IMR-90 (cell line): ENCODE measurements around the gene LAMA4. TPM values are rescaled to one million over a fixed set of nuclear protein-coding genes. Genes with fewer than 3 reads are reported as not detected.

Source experiments
- ATAC-seq: fragments of 200-7000 bp; cut with Tn5 transposase; 2 replicates; pipeline ENCODE4 v1.9.1; 2020; ENCODE audit warnings: low read depth, mild to moderate bottlenecking, moderate library complexity
- BruUV-seq: library from RNA; stranded (reverse); fragments of 400-500 nt; replicated peaks from 2 replicates; lab custom pipeline; 2021; lab: Mats Ljungman, UMichigan
- CTCF ChIA-PET: fragments of 300-600 bp; formaldehyde crosslinking; extraction: SDS; loops from one replicate; lab custom pipeline; 2021; ENCODE audit warnings: antibody characterized with exemption; lab: Yijun Ruan, JAX
- POLR2A ChIA-PET: fragments of 300-600 bp; sonication (Branson Sonifier 250); formaldehyde crosslinking; loops from one replicate; lab custom pipeline; 2022; ENCODE audit warnings: antibody characterized with exemption; ENCODE audit not compliant: unreplicated experiment; lab: Charles Lee
- DNase-seq: peaks from one replicate; pipeline ENCODE4 v3.0.0; 2013
- H2AFZ ChIP-seq: replicated peaks from 2 replicates; pipeline ENCODE3; 2013; ENCODE audit warnings: low read length, mild to moderate bottlenecking; ENCODE audit not compliant: poor library complexity
- H2AK5ac ChIP-seq: 2 replicates; pipeline ENCODE4 v1.6.1; 2013; ENCODE audit warnings: low read depth, low read length, inconsistent platforms
- H2AK9ac ChIP-seq: replicated peaks from 2 replicates; pipeline ENCODE3; 2013; ENCODE audit warnings: mild to moderate bottlenecking, low read depth, low read length, moderate library complexity; ENCODE audit not compliant: poor library complexity
- H2BK120ac ChIP-seq: 2 replicates; pipeline ENCODE4 v1.6.1; 2013; ENCODE audit warnings: low read depth, low read length, inconsistent platforms
- H2BK15ac ChIP-seq: 3 replicates; pipeline ENCODE4 v1.6.1; 2013; ENCODE audit warnings: low read depth, low read length, inconsistent platforms
- H2BK20ac ChIP-seq: 2 replicates; pipeline ENCODE4 v1.6.1; 2013; ENCODE audit warnings: low read depth, mild to moderate bottlenecking, inconsistent platforms, low read length, moderate library complexity
- H2BK5ac ChIP-seq: 2 replicates; pipeline ENCODE4 v1.6.1; 2013; ENCODE audit warnings: mild to moderate bottlenecking, low read depth, low read length, inconsistent platforms; ENCODE audit not compliant: poor library complexity, severe bottlenecking
- H3K14ac ChIP-seq: replicated peaks from 2 replicates; pipeline ENCODE4 v1.6.1; 2013; ENCODE audit warnings: low read depth, low read length, inconsistent platforms
- H3K18ac ChIP-seq: 2 replicates; pipeline ENCODE4 v1.6.1; 2013; ENCODE audit warnings: low read depth, low read length, control low read depth
- H3K23ac ChIP-seq: 2 replicates; pipeline ENCODE4 v1.6.1; 2013; ENCODE audit warnings: low read depth, low read length, inconsistent platforms
- H3K27ac ChIP-seq: 2 replicates; pipeline ENCODE4 v1.5.1; 2013; ENCODE audit warnings: mild to moderate bottlenecking, control low read depth, low read length; ENCODE audit not compliant: insufficient read depth
- H3K27me3 ChIP-seq: 2 replicates; pipeline ENCODE4 v1.6.1; 2013; ENCODE audit warnings: low read length; ENCODE audit not compliant: control insufficient read depth, insufficient read depth
- H3K36me3 ChIP-seq: 2 replicates; pipeline ENCODE4 v1.6.1; 2013; ENCODE audit warnings: low read length, mixed read lengths; ENCODE audit not compliant: control insufficient read depth, insufficient read depth
- H3K4ac ChIP-seq: 2 replicates; pipeline ENCODE4 v1.6.1; 2013; ENCODE audit warnings: low read depth, low read length, inconsistent platforms
- H3K4me1 ChIP-seq: 2 replicates; pipeline ENCODE4 v1.6.1; 2013; ENCODE audit warnings: low read length, mixed read lengths; ENCODE audit not compliant: control insufficient read depth, insufficient read depth
- H3K4me2 ChIP-seq: 2 replicates; pipeline ENCODE4 v1.6.1; 2013; ENCODE audit warnings: low read depth, mild to moderate bottlenecking, control low read depth, low read length, moderate library complexity
- H3K4me3 ChIP-seq: 2 replicates; pipeline ENCODE4 v1.5.1; 2013; ENCODE audit warnings: low read depth, mild to moderate bottlenecking, control low read depth, low read length, moderate library complexity; ENCODE audit not compliant: insufficient read depth
- H3K56ac ChIP-seq: 2 replicates; pipeline ENCODE4 v1.6.1; 2013; ENCODE audit warnings: low read length, inconsistent platforms; ENCODE audit not compliant: insufficient read depth; ENCODE audit errors: extremely low read depth
- H3K79me1 ChIP-seq, 2 experiments: 2 replicates each; pipeline ENCODE4 v1.6.1; 2013; ENCODE audit warnings: low read length in 2 of 2, inconsistent platforms in 1 of 2, low read depth in 1 of 2
- H3K9ac ChIP-seq: 2 replicates; pipeline ENCODE4 v1.6.1; 2013; ENCODE audit warnings: low read depth, low read length, control low read depth
- H3K9me1 ChIP-seq: 2 replicates; pipeline ENCODE4 v1.6.1; 2013; ENCODE audit warnings: low read length, inconsistent platforms; ENCODE audit not compliant: insufficient read depth
- H3K9me3 ChIP-seq: 2 replicates; pipeline ENCODE4 v1.6.1; 2013; ENCODE audit warnings: low read length; ENCODE audit not compliant: control insufficient read depth, insufficient read depth
- H4K20me1 ChIP-seq: 2 replicates; pipeline ENCODE4 v1.6.1; 2013; ENCODE audit warnings: low read length, inconsistent platforms; ENCODE audit not compliant: insufficient read depth
- H4K5ac ChIP-seq: 2 replicates; pipeline ENCODE4 v1.6.1; 2013; ENCODE audit warnings: mild to moderate bottlenecking, low read depth, low read length, control low read depth
- H4K8ac ChIP-seq, 2 experiments: 2 replicates each; pipeline ENCODE4 v1.6.1; 2013; ENCODE audit warnings: low read depth in 2 of 2, low read length in 2 of 2, control low read depth in 1 of 2, inconsistent platforms in 1 of 2
- H4K91ac ChIP-seq: 2 replicates; pipeline ENCODE4 v1.6.1; 2013; ENCODE audit warnings: low read depth, low read length, inconsistent platforms; ENCODE audit not compliant: insufficient read depth
- FOS ChIP-seq: fragments of 150-350 bp; IDR thresholded peaks from 2 replicates; pipeline ENCODE4 v1.6.1; 2016; ENCODE audit warnings: low read depth, low read length
- WGBS, 2 experiments: methylation state at CpG; one replicate each; pipeline versions ENCODE4 v1.1.5 to v1.1.7; 2013; ENCODE audit warnings: missing lambda C conversion rate in 2 of 2; ENCODE audit not compliant: insufficient read length in 1 of 2; ENCODE audit errors: extremely low coverage in 2 of 2; 5-methylcytosine and 5-hydroxymethylcytosine counted together
- dilution Hi-C: fragments of 300-500 bp; cut with HindIII; formaldehyde crosslinking; loops from one replicate; pipeline ENCODE4 v1.14.3; 2018; ENCODE audit warnings: low sequenced_read_pairs; ENCODE audit not compliant: unreplicated experiment
- in situ Hi-C: fragments of 300-500 bp; cut with MboI; formaldehyde crosslinking; loops from 3 replicates; pipeline ENCODE4 v1.14.3; 2019; ENCODE audit warnings: low sequenced_read_pairs, inconsistent platforms, mixed read lengths
- intact Hi-C: fragments of 100-400 bp; cut with micrococcal nuclease; formaldehyde crosslinking; loops from 2 replicates; pipeline ENCODE4 v1.10.0; 2022
- polyA plus RNA-seq, 3 experiments: library from polyadenylated mRNA; depleted of rRNA; stranded (reverse); fragments of >200 nt; gene quantifications; 2 replicates each; pipeline ENCODE4 v1.2.3, GENCODE V29; 2012; ENCODE audit warnings: low replicate concordance in 1 of 3
- total RNA-seq: library from RNA; depleted of rRNA; stranded (reverse); fragments of >200 nt; gene quantifications from 2 replicates; pipeline ENCODE4 v1.2.3, GENCODE V29; 2012

LAMA4 gene
- total and polyA plus RNA-seq, 2 of the 4 experiments (the other 2 are of a cell fraction) = 33.9 to 35.8 TPM

GRCh38 chr6:112287577-112288225, 33.3 kb upstream of the LAMA4 start:
- Histone ChIP-seq H3K9ac (no peak overlapping the region), H3K4me3 (no peak overlapping the region), H2AK9ac (no peak overlapping the region), H2BK15ac (no peak overlapping the region), H2AK5ac (no peak overlapping the region), H2AFZ (no peak overlapping the region), H3K9me1 (peaks cover 7% of the 10 kb centered on the region; the same call in 1 of the 2 replicates), H3K4me2 (peak overlapping the region; percentile 16; the same call in 1 of the 2 replicates), H3K9me3 (no peaks in the 10 kb centered on the region), H3K56ac (no peak overlapping the region), H4K5ac (peak overlapping the region; percentile 15; the same call in 1 of the 2 replicates), H3K23ac (no peak overlapping the region), H3K27me3 (no peaks in the 10 kb centered on the region), H4K8ac (no peak overlapping the region; a peak in 1 of 4 replicates), H2BK120ac (no peak overlapping the region), H3K4me1 (peaks cover 14% of the 10 kb centered on the region), H2BK20ac (0 out of 2 replicates have a peak overlapping the region, but pooled peaks have one; percentile 36), H3K14ac (no peak overlapping the region), H3K18ac (peak overlapping the region; percentile 77), H4K20me1 (no peaks in the 10 kb centered on the region), H3K79me1 (no peaks in the 10 kb centered on the region), H3K36me3 (no peaks in the 10 kb centered on the region), H2BK5ac (peak overlapping the region; percentile 37), H3K27ac (peak overlapping the region; percentile 35; the same call in 1 of the 2 replicates), H4K91ac (no peak overlapping the region), H3K4ac (no peak overlapping the region)
- ATAC-seq (no peak), DNase-seq (peak; percentile 42)
- CTCF ChIA-PET = no interaction called here
- intact Hi-C loops = no loop called here
- no TSS peak for BruUV-seq
- WGBS, 2 experiments = no CpG with 5 or more reads among the region's 4 CpGs
- no peak for TF ChIP-seq FOS
- POLR2A ChIA-PET = interaction anchor here (0.6 kb wide), 1 partner anchor 90 kb away, joined by 3 read pairs; no protein-coding TSS in a partner anchor
- in situ Hi-C loops = no loop called here
- dilution Hi-C loops = no loop called here
